Neural cell (in vitro differentiated cells): ENCODE measurements around the gene KHDRBS2. TPM values are rescaled to one million over a fixed set of nuclear protein-coding genes. Genes with fewer than 3 reads are reported as not detected.
A peak's percentile ranks its signal among the peaks of the same experiment; 100 is the strongest.

ENCODE experiments used
- H2AFZ ChIP-seq: fragments of 200-600, 300-800 bp; sonication (generic), shearing (Covaris generic); 2 replicates; pipeline ENCODE4 v1.6.0; 2014; ENCODE audit warnings: low read depth, mild to moderate bottlenecking, antibody characterized with exemption, low read length, moderate library complexity
- H3F3A ChIP-seq: fragments of 200-600 bp; shearing (Covaris generic); 2 replicates; pipeline ENCODE4 v1.6.1; 2016; ENCODE audit warnings: mild to moderate bottlenecking, moderate library complexity, mixed read lengths, antibody characterized with exemption, low read length; ENCODE audit not compliant: insufficient read depth, poor library complexity, severe bottlenecking
- H3K27ac ChIP-seq: fragments of 200-600, 300-800 bp; sonication (generic), shearing (Covaris generic); 2 replicates; pipeline ENCODE4 v1.5.1; 2014; ENCODE audit warnings: mild to moderate bottlenecking, low read length, moderate library complexity
- H3K27me3 ChIP-seq: fragments of 300-800, 200-600 bp; sonication (generic), shearing (Covaris generic); 2 replicates; pipeline ENCODE4 v1.6.0; 2014; ENCODE audit warnings: mild to moderate bottlenecking, low read depth, low read length, moderate library complexity; ENCODE audit not compliant: insufficient read depth
- H3K36me3 ChIP-seq: fragments of 300-800, 200-600 bp; sonication (generic), shearing (Covaris generic); 2 replicates; pipeline ENCODE4 v1.5.1; 2014; ENCODE audit warnings: mild to moderate bottlenecking, antibody characterized with exemption, low read length, moderate library complexity; ENCODE audit not compliant: insufficient read depth
- H3K4me2 ChIP-seq: fragments of 300-800, 200-600 bp; sonication (generic), shearing (Covaris generic); 2 replicates; pipeline ENCODE4 v1.6.0; 2014; ENCODE audit warnings: mild to moderate bottlenecking, low read length
- H3K4me3 ChIP-seq: fragments of 300-800, 200-600 bp; sonication (generic), shearing (Covaris generic); 2 replicates; pipeline ENCODE4 v1.5.1; 2014; ENCODE audit warnings: mild to moderate bottlenecking, low read length, moderate library complexity
- H3K79me2 ChIP-seq: fragments of 200-600 bp; shearing (Covaris generic); replicated peaks from 2 replicates; pipeline ENCODE4 v1.6.0; 2014; ENCODE audit warnings: mild to moderate bottlenecking, low read length, moderate library complexity; ENCODE audit not compliant: insufficient read depth
- H3K9ac ChIP-seq: fragments of 300-800, 200-600 bp; sonication (generic), shearing (Covaris generic); 2 replicates; pipeline ENCODE4 v1.6.1; 2016; ENCODE audit warnings: mild to moderate bottlenecking, low read length, mixed read lengths
- H3K9me2 ChIP-seq: fragments of 200-600 bp; shearing (Covaris generic); 2 replicates; pipeline ENCODE4 v1.6.1; 2016; ENCODE audit warnings: mild to moderate bottlenecking, low read length, mixed read lengths; ENCODE audit not compliant: insufficient read depth
- H3K9me3 ChIP-seq: fragments of 200-600, 300-800 bp; sonication (generic), shearing (Covaris generic); 2 replicates; pipeline ENCODE4 v1.6.1; 2016; ENCODE audit warnings: mild to moderate bottlenecking, mixed run types, low read length, moderate library complexity, mixed read lengths
- H4K20me1 ChIP-seq: fragments of 200-600 bp; shearing (Covaris generic); 2 replicates; pipeline ENCODE4 v1.6.1; 2016; ENCODE audit warnings: mild to moderate bottlenecking, mixed run types; ENCODE audit not compliant: insufficient read depth
- CTCF ChIP-seq: fragments of 450-650 bp; IDR thresholded peaks from 2 replicates; pipeline ENCODE4 v1.5.1; 2014; ENCODE audit warnings: antibody characterized with exemption, mild to moderate bottlenecking, moderate library complexity; ENCODE audit not compliant: poor library complexity, severe bottlenecking
- EP300 ChIP-seq: fragments of 450-650 bp; conservative IDR thresholded peaks from 2 replicates; pipeline ENCODE4 v1.6.1; 2014; ENCODE audit warnings: antibody characterized with exemption, mild to moderate bottlenecking, moderate library complexity; ENCODE audit not compliant: poor library complexity, severe bottlenecking
- EZH2 ChIP-seq: fragments of 200-600, 300-800 bp; shearing (Covaris generic), sonication (generic); IDR thresholded peaks from 2 replicates; pipeline ENCODE4 v1.6.1; 2014; ENCODE audit warnings: antibody characterized with exemption, low read length, borderline replicate concordance, mild to moderate bottlenecking; ENCODE audit not compliant: insufficient read depth, poor library complexity, severe bottlenecking
- MXI1 ChIP-seq: fragments of 450-650 bp; conservative IDR thresholded peaks from 2 replicates; pipeline ENCODE4 v1.6.1; 2014; ENCODE audit warnings: antibody characterized with exemption, mild to moderate bottlenecking; ENCODE audit not compliant: poor library complexity, severe bottlenecking
- POLR2AphosphoS5 ChIP-seq: IDR thresholded peaks from 2 replicates; pipeline ENCODE4 v1.6.1; 2012
- RAD21 ChIP-seq: fragments of 450-650 bp; conservative IDR thresholded peaks from 2 replicates; pipeline ENCODE4 v1.6.1; 2014; ENCODE audit warnings: antibody characterized with exemption, mild to moderate bottlenecking, moderate library complexity
- REST ChIP-seq: IDR thresholded peaks from 2 replicates; pipeline ENCODE4 v1.6.1; 2012; ENCODE audit warnings: borderline replicate concordance
- SMC3 ChIP-seq: fragments of 450-650 bp; conservative IDR thresholded peaks from 2 replicates; pipeline ENCODE4 v1.6.1; 2014; ENCODE audit warnings: antibody characterized with exemption, mild to moderate bottlenecking, moderate library complexity; ENCODE audit not compliant: poor library complexity
- TAF1 ChIP-seq: IDR thresholded peaks from 2 replicates; pipeline ENCODE4 v1.6.1; 2012; ENCODE audit warnings: low read depth
- polyA plus RNA-seq: library from polyadenylated mRNA; depleted of rRNA; stranded (reverse); fragments of >200 nt; gene quantifications from 2 replicates; pipeline ENCODE4 v1.2.3, GENCODE V29; 2014

The KHDRBS2 gene
- polyA plus RNA-seq, 1 donor from 2014 or later: 28.5 TPM

GRCh38 chr6:62129127-62129526 lies 156.9 kb downstream of the KHDRBS2 start:
- TF ChIP-seq EZH2: no peak
- peak; percentile 24 for TF ChIP-seq CTCF
- TF ChIP-seq POLR2AphosphoS5: peak; percentile 90
- TF ChIP-seq REST: peak; percentile 54
- peak; percentile 98 for TF ChIP-seq EP300
- Histone ChIP-seq H3K9me3 (no peaks in the 10 kb centered on the region), H3K9me2 (no peaks in the 10 kb centered on the region), H3K4me3 (no peak overlapping the region), H3K79me2 (no peaks in the 10 kb centered on the region), H3F3A (no peaks in the 10 kb centered on the region), H3K4me2 (no peak overlapping the region), H4K20me1 (no peaks in the 10 kb centered on the region), H3K27ac (no peak overlapping the region), H3K27me3 (no peaks in the 10 kb centered on the region), H3K9ac (no peak overlapping the region), H3K36me3 (no peaks in the 10 kb centered on the region), H2AFZ (no peak overlapping the region)

- Histone ChIP-seq H4K20me1 (no peaks in the 10 kb centered on the region), H3K27ac (no peak overlapping the region), H3K27me3 (no peaks in the 10 kb centered on the region), H3K79me2 (no peaks in the 10 kb centered on the region), H3K36me3 (no peaks in the 10 kb centered on the region), H2AFZ (no peak overlapping the region), H3K9me3 (no peaks in the 10 kb centered on the region), H3K4me3 (no peak overlapping the region), H3K9me2 (no peaks in the 10 kb centered on the region), H3K9ac (no peak overlapping the region), H3K4me2 (no peak overlapping the region), H3F3A (no peaks in the 10 kb centered on the region)
- TF ChIP-seq RAD21 (no peak), POLR2AphosphoS5 (no peak), EP300 (no peak), TAF1 (no peak), MXI1 (no peak), CTCF (no peak), SMC3 (no peak), REST (no peak)
Measured at GRCh38 chr6:62119401-62119800, 166.6 kb downstream of the KHDRBS2 start.
